Esophagus muscularis mucosa (tissue), 3 donors: ENCODE results near the gene NDST4.

Experiments used
- POLR2A ChIP-seq: fragments of 450-650 bp; IDR thresholded peaks from one replicate; pipeline ENCODE4 v1.6.1; 2017; ENCODE audit warnings: antibody characterized with exemption, moderate library complexity, mild to moderate bottlenecking, low read depth
- POLR2AphosphoS5 ChIP-seq, 2 donors: sonication (generic); formaldehyde crosslinking; IDR thresholded peaks; one replicate each; pipeline ENCODE4 v1.6.1; 2017; ENCODE audit warnings: antibody characterized with exemption in 2 of 2
- TF ChIP-seq, protein P1 (sequence below), 3 experiments: fragments of 200-600 bp in 2 of 3; fragments of 450-650 bp in 1 of 3; sonication (generic) in 2 of 3; IDR thresholded peaks; one replicate each; pipeline ENCODE4 v1.5.1; 2017 to 2019; ENCODE audit warnings: antibody characterized with exemption in 3 of 3, mild to moderate bottlenecking in 2 of 3, moderate library complexity in 1 of 3

- TF ChIP-seq POLR2AphosphoS5 (IDR thresholded peaks at IDR 0.05): no peak
- TF ChIP-seq, protein P1, sequence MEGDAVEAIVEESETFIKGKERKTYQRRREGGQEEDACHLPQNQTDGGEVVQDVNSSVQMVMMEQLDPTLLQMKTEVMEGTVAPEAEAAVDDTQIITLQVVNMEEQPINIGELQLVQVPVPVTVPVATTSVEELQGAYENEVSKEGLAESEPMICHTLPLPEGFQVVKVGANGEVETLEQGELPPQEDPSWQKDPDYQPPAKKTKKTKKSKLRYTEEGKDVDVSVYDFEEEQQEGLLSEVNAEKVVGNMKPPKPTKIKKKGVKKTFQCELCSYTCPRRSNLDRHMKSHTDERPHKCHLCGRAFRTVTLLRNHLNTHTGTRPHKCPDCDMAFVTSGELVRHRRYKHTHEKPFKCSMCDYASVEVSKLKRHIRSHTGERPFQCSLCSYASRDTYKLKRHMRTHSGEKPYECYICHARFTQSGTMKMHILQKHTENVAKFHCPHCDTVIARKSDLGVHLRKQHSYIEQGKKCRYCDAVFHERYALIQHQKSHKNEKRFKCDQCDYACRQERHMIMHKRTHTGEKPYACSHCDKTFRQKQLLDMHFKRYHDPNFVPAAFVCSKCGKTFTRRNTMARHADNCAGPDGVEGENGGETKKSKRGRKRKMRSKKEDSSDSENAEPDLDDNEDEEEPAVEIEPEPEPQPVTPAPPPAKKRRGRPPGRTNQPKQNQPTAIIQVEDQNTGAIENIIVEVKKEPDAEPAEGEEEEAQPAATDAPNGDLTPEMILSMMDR (IDR thresholded peaks at IDR 0.05): no peak
- no peak for TF ChIP-seq POLR2A
Measured at GRCh38 chr4:114941503-114941902, 171.9 kb downstream of the NDST4 start.
